GM21786 (cell line): ENCODE measurements around the gene NDUFB10.
"Not testable (repeated sequence)": the region's sequence is repeated elsewhere in the genome, so short reads cannot be mapped to it uniquely, and the experiment has no call there.

Experiments used
- ATAC-seq: cut with Tn5 transposase; IDR thresholded peaks from one replicate; pipeline ENCODE4 v1.9.1; 2021; ENCODE audit not compliant: unreplicated experiment

The NDUFB10 gene

GRCh38 chr16:1944612-1945199 lies 14.6 kb upstream of the NDUFB10 start:
- ATAC-seq = no peak

DNA sequence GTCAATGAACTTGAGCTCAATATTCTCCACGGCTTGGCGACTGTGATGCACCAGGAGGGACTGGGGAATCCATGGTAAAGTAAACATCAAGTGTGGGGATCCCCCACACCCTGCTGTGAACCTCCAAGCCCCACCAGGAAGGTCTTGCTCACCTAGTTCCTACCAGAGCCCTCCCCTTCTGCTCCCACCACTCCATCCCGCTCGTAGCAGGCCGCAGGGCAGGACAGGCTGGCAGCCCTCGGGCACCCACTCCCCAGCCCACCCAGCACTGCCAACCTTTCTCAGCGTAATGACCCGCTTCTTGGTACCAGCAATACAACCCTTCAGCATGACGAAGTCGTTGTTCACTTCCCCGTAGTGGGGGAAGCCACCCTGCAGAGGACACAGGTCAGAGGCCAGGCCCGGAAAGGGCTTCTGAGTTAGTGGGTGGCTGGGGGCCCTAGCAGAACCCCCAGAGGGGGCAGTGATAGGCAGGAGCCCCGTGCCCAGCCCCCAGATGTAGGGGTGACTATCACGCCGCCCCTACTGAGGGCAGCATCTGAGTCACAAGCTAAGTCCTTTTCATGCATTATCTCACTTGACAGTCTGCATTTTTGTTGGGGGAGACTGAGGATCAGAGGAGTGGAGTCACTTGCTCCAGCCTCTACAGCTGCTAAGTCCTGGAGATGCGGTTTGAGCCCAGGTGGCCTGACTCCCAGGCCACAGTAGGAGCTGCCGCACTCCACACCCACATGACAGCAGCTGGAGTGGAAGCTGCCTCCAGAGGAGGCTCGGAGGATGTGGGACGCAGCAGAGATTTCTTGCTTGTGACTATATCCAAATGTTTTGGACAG lies 13.6 kb upstream of the NDUFB10 start:
- no peak for ATAC-seq

DNA sequence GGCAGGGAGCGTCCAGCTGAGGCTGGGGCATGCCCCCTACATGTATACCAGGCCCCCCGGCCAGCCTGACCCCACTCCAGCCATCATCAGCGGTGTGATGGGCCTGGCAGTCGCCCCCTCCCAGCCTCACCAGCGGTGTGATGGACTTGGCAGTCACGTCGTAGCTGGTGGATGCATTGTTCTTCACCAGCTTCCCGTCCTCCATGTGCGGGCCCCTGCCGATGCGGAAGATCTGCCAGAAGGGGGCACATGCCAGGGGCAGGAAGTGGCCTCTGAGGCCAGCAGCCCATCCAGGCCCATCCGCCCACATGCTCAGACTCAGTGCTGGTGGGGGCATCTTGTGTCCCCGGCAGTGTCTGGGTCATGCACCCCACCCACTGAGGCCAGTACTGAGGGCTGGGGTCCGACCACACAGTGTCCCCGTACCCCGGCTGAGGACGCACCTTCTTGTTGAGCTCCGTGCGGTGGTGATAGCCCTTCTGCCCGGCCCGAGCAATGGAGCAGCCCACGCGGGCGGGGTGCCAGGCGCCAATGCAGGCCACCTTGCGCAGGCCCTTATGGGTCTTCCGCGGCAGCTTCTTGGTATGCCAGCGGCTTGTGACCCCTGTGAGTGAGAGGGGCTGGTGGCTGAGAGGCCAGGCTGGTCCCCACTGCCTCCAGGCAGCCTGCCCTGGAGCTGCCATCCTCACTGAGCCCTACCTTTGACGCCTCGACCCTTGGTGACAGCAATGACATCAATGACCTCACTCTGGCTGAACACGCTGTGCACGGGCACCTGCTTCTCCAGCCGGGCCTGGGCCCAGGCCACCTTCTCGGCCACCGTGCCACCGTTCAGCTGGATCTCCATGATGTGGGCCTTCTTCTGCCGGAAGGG lies 12.6 kb upstream of the NDUFB10 start:
- no peak for ATAC-seq

GRCh38 chr16:1947369-1947670 lies 12.0 kb upstream of the NDUFB10 start:
- no peak for ATAC-seq

GRCh38 chr16:1949507-1949906 lies 9.8 kb upstream of the NDUFB10 start:
- no peak for ATAC-seq

DNA sequence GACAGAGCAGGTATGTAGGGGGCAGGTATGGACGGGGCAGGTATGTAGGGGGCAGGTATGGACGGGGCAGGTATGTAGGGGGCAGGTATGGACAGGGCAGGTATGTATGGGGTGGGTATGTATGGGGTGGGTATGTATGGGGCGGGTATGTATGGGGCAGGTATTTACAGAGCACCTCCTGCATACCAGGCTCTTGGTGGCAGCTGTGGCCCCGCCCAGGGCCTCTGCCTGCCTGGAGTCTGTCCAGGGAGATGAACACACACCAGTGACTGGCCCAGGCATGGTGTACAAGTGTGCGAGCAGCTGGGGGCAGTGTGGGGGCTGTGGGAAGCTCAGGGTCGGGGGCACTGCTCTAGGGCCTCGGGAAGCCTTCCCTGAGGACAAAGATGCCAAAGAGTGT lies 9.3 kb upstream of the NDUFB10 start:
- no peak for ATAC-seq

- ATAC-seq = no peak
Observed at GRCh38 chr16:1950559-1950958, 8.8 kb upstream of the NDUFB10 start.

GRCh38 chr16:1953734-1954133 lies 5.6 kb upstream of the NDUFB10 start:
- no peak for ATAC-seq

GRCh38 chr16:1957434-1958142 lies 1.8 kb upstream of the NDUFB10 start:
- not testable (repeated sequence) for ATAC-seq

DNA sequence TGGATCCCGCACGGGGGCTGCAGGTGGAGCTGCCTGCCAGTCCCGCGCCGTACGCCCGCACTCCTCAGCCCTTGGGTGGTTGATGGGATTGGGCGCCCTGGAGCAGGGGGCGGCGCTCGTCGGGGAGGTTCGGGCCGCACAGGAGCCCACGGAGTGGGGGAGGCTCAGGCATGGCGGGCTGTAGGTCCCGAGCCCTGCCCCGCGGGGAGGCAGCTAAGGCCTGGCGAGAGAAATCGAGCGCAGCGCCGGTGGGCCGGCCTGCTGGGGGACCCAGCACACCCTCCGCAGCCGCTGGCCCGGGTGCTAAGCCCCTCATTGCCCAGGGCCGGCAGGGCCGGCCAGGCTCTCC lies 1.2 kb upstream of the NDUFB10 start:
- not testable (repeated sequence) for ATAC-seq

DNA sequence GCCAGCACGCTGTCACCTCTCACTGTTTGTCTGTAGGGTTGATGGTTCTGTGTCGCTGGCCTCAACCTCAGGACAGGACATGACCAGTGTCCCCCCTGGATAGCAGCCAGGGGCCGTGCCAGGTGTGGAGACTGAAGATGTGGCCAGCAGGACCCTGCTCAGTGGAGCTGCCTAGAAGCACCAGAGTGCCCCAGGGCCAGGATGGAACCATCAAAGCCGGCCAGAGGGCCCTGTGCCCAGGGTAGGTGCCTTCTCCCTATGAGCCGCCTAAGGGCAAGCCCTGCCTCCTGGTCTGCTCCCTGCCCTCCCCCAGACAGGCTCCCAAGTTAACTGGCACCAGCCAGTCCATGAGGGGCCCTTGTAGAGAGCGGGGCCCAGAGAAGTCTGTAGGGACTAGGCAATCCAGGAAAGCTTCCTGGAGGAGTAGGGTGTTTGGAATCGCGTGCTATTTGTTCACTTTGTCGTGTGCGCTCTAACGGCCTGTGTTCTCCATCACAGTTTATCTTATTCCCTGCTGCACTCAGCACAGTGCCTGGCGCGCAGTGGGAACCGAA lies 546 bp upstream of the NDUFB10 start:
- ATAC-seq = no peak

DNA sequence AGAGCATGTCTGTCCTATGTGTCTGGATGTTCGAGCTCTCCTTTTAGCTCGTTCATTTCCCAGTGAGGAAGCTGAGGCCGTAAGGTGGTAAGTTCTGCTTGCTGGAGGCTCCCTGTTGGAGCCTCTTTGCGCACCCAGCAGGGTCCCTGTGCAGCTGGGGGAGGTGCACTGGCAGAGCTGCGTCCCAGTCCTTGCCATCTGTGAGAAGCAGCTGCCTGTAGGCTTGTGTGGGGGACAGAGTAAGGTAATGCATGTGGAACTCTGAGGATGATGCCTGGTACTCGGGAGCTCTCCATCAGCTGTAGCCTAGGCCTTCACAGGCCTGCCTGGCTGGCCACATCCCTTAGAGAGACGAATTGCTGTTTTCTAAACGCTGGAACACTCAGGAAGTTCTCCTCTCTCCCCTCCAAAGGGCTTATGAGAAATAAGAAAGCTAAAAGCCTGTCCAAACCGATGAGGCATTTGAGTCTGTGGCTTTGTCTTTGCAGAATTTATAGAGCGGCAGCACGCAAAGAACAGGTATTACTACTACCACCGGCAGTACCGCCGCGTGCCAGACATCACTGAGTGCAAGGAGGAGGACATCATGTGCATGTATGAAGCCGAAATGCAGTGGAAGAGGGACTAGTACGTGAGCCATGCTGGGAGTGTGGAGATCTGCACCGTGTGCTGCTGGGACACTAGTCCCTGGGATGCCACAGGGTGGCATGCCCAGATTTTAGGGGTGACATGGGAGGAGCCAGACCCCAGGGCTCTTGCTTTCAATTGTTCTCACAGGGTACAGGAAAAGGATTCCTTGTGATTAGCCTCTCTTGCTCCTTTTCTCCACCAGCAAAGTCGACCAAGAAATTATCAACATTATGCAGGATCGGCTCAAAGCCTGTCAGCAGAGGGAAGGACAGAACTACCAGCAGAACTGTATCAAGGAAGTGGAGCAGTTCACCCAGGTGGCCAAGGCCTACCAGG lies 1.6 kb downstream of the NDUFB10 start:
- ATAC-seq = no peak

GRCh38 chr16:1961651-1962067 lies 2.3 kb downstream of the NDUFB10 start:
- ATAC-seq = no peak

GRCh38 chr16:1962161-1963153 lies 3.1 kb downstream of the NDUFB10 start:
- ATAC-seq = not testable (repeated sequence)

- ATAC-seq = peak; percentile 16
Observed at GRCh38 chr16:1963806-1964505, 4.6 kb downstream of the NDUFB10 start.

GRCh38 chr16:1964506-1965395 lies 5.4 kb downstream of the NDUFB10 start, which contains the start of gene RPS2:
TSS of gene RPS2 (minus strand) at chr16:1964826. CDS start at chr16:1964625, 201 bp downstream.
- peak; percentile 77 for ATAC-seq
